Lower lobe of right lung (tissue), 2 donors: Measurements from ENCODE around the gene PSG2. TPM values are rescaled to one million over a fixed set of nuclear protein-coding genes. Genes with fewer than 3 reads are reported as not detected.
"Not testable (repeated sequence)": the region's sequence is repeated elsewhere in the genome, so short reads cannot be mapped to it uniquely, and the experiment has no call there.

Experiments
- ATAC-seq, 2 donors: fragments of 200-7000 bp; cut with Tn5 transposase; one replicate each; pipeline ENCODE4 v1.9.1; 2020 to 2022; ENCODE audit warnings: mild to moderate bottlenecking in 2 of 2, moderate library complexity in 2 of 2
- DNase-seq: peaks from one replicate; pipeline ENCODE4 v3.0.0-alpha.2; 2020
- H3K27ac ChIP-seq: fragments of 200-600 bp; one replicate; pipeline ENCODE4 v1.8.0; 2022
- H3K27me3 ChIP-seq: fragments of 200-600 bp; one replicate; pipeline ENCODE4 v1.8.0; 2022; ENCODE audit warnings: low read depth
- H3K36me3 ChIP-seq: fragments of 200-600 bp; one replicate; pipeline ENCODE4 v1.8.0; 2022; ENCODE audit warnings: mild to moderate bottlenecking
- H3K4me1 ChIP-seq: fragments of 200-600 bp; one replicate; pipeline ENCODE4 v1.8.0; 2022
- H3K4me3 ChIP-seq: fragments of 200-600 bp; one replicate; pipeline ENCODE4 v1.8.0; 2022; ENCODE audit warnings: mild to moderate bottlenecking
- H3K9me3 ChIP-seq: fragments of 200-600 bp; one replicate; pipeline ENCODE4 v1.8.0; 2022
- CTCF ChIP-seq: fragments of 200-600 bp; IDR thresholded peaks from one replicate; pipeline ENCODE4 v1.8.0; 2022; ENCODE audit warnings: antibody characterized with exemption, mild to moderate bottlenecking
- intact Hi-C: fragments of 100-400 bp; cut with DNase I; formaldehyde crosslinking; loops from one replicate; pipeline ENCODE4 v1.11.0; 2022
- long read RNA-seq: library from polyadenylated mRNA; unstranded; transcript quantifications from one replicate; pipeline ENCODE4 v2.0.0, GENCODE V29; 2021
- total RNA-seq: library from RNA; stranded (reverse); fragmentation: NEBNext Ultra II Directional; extraction: Animal tissue kit (Norgen Biotek cat#: 25700); gene quantifications from one replicate; pipeline ENCODE4 v1.2.1, GENCODE V29; 2021
- donor health status: DM: no; HTN: yes; CAD: no; lungs with severe emphysema.

The PSG2 gene
- total RNA-seq: not detected
- long read RNA-seq: 0 reads

GRCh38 chr19:43082601-43083000 is at the start of gene PSG2:
Gene PSG2 (minus strand): TSS chr19:43082701. CDS start chr19:43082569, 132 bp downstream.
- H3K27me3 ChIP-seq, H3K27ac ChIP-seq, H3K4me3 ChIP-seq, H3K4me1 ChIP-seq, intact Hi-C loops, H3K36me3 ChIP-seq, H3K9me3 ChIP-seq, ATAC-seq, DNase-seq: not testable (repeated sequence)

GRCh38 chr19:43131281-43131842 is 48.9 kb upstream of the PSG2 start:
- DNase-seq, H3K4me1 ChIP-seq, H3K27ac ChIP-seq, ATAC-seq, H3K36me3 ChIP-seq, intact Hi-C loops, H3K27me3 ChIP-seq, H3K4me3 ChIP-seq, H3K9me3 ChIP-seq: not testable (repeated sequence)

- H3K36me3 ChIP-seq, H3K27ac ChIP-seq, H3K4me3 ChIP-seq, H3K27me3 ChIP-seq, DNase-seq, H3K4me1 ChIP-seq, ATAC-seq, H3K9me3 ChIP-seq, intact Hi-C loops: not testable (repeated sequence)
Observed at GRCh38 chr19:43129197-43129596, 46.7 kb upstream of the PSG2 start.

- DNase-seq, intact Hi-C loops, H3K27me3 ChIP-seq, H3K36me3 ChIP-seq, H3K27ac ChIP-seq, H3K4me1 ChIP-seq, H3K9me3 ChIP-seq, H3K4me3 ChIP-seq, ATAC-seq: not testable (repeated sequence)
Observed at GRCh38 chr19:43127336-43127735, 44.8 kb upstream of the PSG2 start.

GRCh38 chr19:43126720-43127119 is 44.2 kb upstream of the PSG2 start:
- no peak overlapping the region for H3K27ac ChIP-seq
- TF ChIP-seq CTCF: no peak
- no peak overlapping the region for H3K4me3 ChIP-seq
- no peaks in the 10 kb centered on the region for H3K27me3 ChIP-seq
- no peaks in the 10 kb centered on the region for H3K9me3 ChIP-seq
- H3K36me3 ChIP-seq: no peaks in the 10 kb centered on the region
- no peak for ATAC-seq
- intact Hi-C loops: no loop called here
- DNase-seq: no peak
- H3K4me1 ChIP-seq: no peaks in the 10 kb centered on the region

- Histone ChIP-seq H3K27me3 (no peaks in the 10 kb centered on the region), H3K4me1 (no peaks in the 10 kb centered on the region), H3K9me3 (no peaks in the 10 kb centered on the region), H3K27ac (no peak overlapping the region), H3K36me3 (no peaks in the 10 kb centered on the region), H3K4me3 (no peak overlapping the region)
- ATAC-seq: no peak
- intact Hi-C loops: no loop called here
- TF ChIP-seq CTCF: no peak
- no peak for DNase-seq
Observed at GRCh38 chr19:43124360-43124759, 41.9 kb upstream of the PSG2 start.

GRCh38 chr19:43120433-43121026 is 38.0 kb upstream of the PSG2 start:
- H3K36me3 ChIP-seq, DNase-seq, H3K9me3 ChIP-seq, intact Hi-C loops, H3K4me1 ChIP-seq, H3K27ac ChIP-seq, ATAC-seq, H3K4me3 ChIP-seq, H3K27me3 ChIP-seq: not testable (repeated sequence)

- H3K4me3 ChIP-seq, ATAC-seq, H3K27me3 ChIP-seq, H3K4me1 ChIP-seq, H3K36me3 ChIP-seq, DNase-seq, intact Hi-C loops, H3K27ac ChIP-seq, H3K9me3 ChIP-seq: not testable (repeated sequence)
Observed at GRCh38 chr19:43119526-43119925, 37.0 kb upstream of the PSG2 start.

- not testable (repeated sequence) for H3K4me3 ChIP-seq
Observed at GRCh38 chr19:43116421-43116820, 33.9 kb upstream of the PSG2 start.

GRCh38 chr19:43115548-43115947 is 33.0 kb upstream of the PSG2 start:
- H3K36me3 ChIP-seq, H3K27me3 ChIP-seq, H3K4me3 ChIP-seq, H3K4me1 ChIP-seq, DNase-seq, H3K9me3 ChIP-seq, intact Hi-C loops, ATAC-seq, H3K27ac ChIP-seq: not testable (repeated sequence)

More at GRCh38 chr19:43116421-43116820, 33.9 kb upstream of the PSG2 start:
- H3K9me3 ChIP-seq, intact Hi-C loops, H3K36me3 ChIP-seq, DNase-seq, H3K4me1 ChIP-seq, H3K27ac ChIP-seq, H3K27me3 ChIP-seq, ATAC-seq: not testable (repeated sequence)

GRCh38 chr19:43115064-43115463 is 32.6 kb upstream of the PSG2 start:
- ATAC-seq, H3K4me3 ChIP-seq, H3K36me3 ChIP-seq, DNase-seq, H3K9me3 ChIP-seq, H3K4me1 ChIP-seq, intact Hi-C loops, H3K27me3 ChIP-seq, H3K27ac ChIP-seq: not testable (repeated sequence)

- H3K27me3 ChIP-seq, H3K36me3 ChIP-seq, DNase-seq, ATAC-seq, intact Hi-C loops, H3K4me1 ChIP-seq, H3K4me3 ChIP-seq, H3K27ac ChIP-seq, H3K9me3 ChIP-seq: not testable (repeated sequence)
Observed at GRCh38 chr19:43114626-43115025, 32.1 kb upstream of the PSG2 start.
